Stimulated activated CD8-positive, alpha-beta memory T cell treated with anti-CD3 and anti-CD28 coated beads, Interleukin-2, amount 100 ng/mL, for 48 hours (primary cell): ENCODE data around the gene HDGFL1.

Source experiments
- DNase-seq, 2 donors: peaks; one replicate each; pipeline ENCODE4 v3.0.0-alpha.2; 2020; ENCODE audit warnings: low read depth in 2 of 2

HDGFL1 gene

DNA sequence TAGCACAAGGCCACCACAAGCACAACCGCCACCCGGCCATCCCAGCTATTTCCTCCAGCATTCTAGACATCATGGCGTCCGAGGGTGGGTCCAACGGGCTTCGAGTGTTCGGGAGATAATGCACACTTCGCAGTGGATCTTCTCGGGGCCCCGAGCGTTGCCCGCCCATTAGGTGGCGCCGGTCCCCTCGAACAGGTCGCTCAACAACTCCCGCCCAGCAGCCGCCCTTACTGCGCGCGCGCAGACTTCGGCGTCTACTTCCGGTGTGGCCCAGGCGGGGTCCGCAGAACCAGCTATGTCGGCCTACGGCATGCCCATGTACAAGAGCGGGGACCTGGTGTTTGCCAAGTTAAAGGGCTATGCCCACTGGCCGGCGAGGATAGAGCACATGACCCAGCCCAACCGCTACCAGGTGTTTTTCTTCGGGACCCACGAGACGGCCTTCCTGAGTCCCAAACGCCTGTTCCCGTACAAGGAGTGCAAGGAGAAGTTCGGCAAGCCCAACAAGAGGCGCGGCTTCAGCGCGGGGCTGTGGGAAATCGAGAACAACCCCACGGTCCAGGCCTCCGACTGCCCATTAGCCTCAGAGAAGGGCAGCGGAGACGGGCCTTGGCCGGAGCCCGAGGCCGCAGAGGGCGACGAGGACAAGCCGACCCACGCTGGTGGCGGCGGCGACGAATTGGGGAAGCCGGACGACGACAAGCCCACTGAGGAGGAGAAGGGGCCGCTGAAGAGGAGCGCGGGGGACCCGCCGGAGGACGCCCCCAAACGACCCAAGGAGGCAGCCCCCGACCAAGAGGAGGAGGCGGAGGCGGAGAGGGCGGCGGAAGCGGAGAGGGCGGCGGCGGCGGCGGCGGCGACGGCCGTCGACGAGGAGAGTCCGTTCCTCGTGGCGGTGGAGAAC, at the start of gene HDGFL1:
Gene HDGFL1 (plus strand): TSS at position 286 of the 904 bp plus-strand sequence. CDS start 10 bp downstream, at position 296.
- no peak for DNase-seq

DNA sequence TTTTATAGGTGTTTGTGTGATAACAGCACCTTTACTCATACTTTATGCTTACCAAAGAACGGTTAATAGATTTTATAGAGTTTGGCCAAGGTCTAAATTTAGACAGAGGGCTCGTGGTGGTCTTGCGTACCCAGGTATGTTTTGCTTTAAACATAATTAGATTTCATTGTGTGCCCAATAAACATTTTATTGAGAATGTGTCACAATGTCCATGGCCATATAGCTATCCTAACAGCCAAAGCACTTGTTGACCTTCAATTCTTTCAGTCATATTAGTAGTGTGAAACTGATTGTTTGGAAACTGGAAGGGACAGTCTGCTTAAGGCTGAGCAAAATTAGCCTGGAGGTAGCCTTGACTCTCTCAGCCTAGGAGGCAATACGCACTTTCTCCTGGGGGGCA, 48.3 kb upstream of the HDGFL1 start:
- no peak for DNase-seq

DNA sequence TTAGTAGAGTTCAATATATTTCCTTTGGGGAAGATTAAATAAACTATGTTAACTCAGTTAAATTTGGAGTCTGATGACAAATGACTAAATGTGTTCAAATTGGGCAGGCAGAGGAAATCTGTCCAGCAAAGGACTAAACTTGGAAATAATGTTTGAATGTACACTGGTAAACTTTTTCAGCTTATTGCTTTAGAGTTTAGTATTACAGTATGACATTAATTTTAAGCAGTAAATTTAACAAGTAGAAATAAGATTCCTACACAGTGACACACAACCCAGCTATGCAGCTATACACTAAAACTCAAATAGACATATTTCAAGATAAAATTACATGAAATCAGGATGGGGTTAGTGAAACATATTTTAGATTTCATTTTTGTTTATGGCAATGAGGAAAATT, 42.6 kb upstream of the HDGFL1 start:
- DNase-seq, result no peak

GRCh38 chr6:22529866-22530265, 39.5 kb upstream of the HDGFL1 start:
- no peak for DNase-seq

- no peak for DNase-seq
Measured at GRCh38 chr6:22530506-22530905, 38.9 kb upstream of the HDGFL1 start.

- DNase-seq, result no peak
Measured at GRCh38 chr6:22536122-22536521, 33.2 kb upstream of the HDGFL1 start.

DNA sequence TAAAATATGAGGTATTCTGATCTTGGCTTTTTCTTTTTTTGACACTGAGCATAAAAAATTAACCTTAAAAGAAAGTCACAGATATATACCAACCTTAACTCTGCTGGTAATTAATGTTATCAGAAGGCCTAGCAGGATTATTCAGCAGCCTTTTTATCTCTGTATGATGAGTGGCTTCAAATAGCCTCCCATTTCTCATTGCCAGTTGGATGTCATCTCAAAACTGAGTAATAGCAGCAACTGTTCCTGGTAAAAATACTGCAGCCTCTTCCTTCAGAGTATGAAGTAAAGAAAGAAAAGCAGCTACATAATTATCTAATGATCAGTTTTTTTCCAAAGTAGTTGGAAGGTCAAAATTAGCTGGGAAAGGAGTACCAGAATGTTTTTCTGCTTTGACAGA, 24.9 kb upstream of the HDGFL1 start:
- DNase-seq, result no peak

DNA sequence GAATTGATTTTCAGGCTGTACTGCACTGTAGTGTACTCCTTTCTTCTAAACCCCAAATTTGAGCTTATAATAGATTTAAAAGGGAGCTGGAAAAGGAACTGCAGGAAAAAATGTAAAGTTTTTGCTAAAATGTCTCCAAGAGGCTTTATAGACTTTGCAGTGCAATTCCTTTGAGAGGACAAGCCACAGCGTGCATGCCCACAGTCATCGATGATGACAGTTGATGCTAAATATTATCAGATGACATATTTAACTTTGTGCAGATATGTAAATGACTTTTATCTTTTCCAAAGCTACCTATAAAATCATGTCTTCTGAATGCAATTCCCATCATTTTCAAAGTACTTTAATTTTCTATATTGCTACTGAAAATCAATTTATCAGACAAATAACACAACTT, 24.3 kb upstream of the HDGFL1 start:
- DNase-seq, result no peak

- DNase-seq, result no peak
Measured at GRCh38 chr6:22546236-22546635, 23.1 kb upstream of the HDGFL1 start.

GRCh38 chr6:22550971-22551670, 18.2 kb upstream of the HDGFL1 start:
- no peak for DNase-seq

DNA sequence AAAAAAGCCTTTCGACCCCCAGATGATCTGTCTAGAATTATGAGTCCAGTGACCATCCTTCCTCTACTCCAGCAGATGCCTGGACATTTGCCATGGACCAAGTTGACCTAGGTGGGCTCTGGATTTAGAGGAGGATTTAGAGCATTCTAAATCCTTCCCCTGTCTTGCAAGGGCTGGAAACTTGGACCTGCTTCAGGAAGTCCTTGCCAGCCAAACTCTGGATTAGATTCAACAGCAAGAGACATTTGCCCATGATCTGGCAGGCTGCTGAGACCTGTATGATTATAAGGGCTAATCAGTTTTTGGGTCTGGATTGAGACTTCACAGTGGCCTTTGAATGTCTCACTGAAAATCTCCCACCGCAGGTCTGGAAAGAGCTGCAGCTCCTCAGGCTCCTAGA, 13.1 kb upstream of the HDGFL1 start:
- DNase-seq, result no peak

DNA sequence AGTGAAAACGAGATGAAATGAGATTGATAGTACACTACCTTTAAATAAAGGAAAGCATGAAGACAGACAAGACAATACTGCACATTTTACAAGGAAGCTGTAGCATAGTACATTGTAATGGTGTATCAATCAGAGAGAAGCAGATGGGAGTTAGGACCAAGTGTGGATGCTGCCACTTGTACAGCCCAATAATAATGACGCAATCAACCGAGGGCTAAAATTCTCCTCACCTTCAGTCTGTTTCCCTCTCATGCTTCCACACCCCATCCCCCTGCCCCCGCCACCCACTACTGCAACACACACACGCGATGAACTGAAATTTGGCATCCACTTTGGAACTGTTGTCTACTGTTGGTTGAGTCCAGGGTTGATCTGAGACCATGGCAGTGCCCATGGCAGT, 12.4 kb upstream of the HDGFL1 start:
- DNase-seq, result no peak

GRCh38 chr6:22558288-22558882, 11.0 kb upstream of the HDGFL1 start:
- no peak for DNase-seq

GRCh38 chr6:22568854-22569253, 512 bp upstream of the HDGFL1 start:
- DNase-seq, result no peak

DNA sequence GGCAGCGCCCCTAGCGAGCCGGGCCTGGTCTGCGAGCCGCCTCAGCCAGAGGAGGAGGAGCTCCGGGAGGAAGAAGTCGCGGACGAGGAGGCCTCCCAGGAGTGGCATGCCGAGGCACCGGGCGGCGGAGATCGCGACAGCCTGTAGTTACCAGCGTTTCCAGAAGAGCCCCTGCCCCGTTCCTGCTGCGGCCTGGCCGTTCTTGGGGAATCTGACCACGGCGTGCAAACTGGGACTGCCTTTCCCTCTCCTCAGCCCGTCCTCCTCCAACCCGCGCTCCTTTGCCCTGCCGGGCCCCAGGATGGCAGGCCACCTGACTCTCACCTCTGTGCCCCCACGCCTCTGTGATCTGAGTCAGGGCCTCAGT, 802 bp downstream of the HDGFL1 start:
- DNase-seq, result no peak

DNA sequence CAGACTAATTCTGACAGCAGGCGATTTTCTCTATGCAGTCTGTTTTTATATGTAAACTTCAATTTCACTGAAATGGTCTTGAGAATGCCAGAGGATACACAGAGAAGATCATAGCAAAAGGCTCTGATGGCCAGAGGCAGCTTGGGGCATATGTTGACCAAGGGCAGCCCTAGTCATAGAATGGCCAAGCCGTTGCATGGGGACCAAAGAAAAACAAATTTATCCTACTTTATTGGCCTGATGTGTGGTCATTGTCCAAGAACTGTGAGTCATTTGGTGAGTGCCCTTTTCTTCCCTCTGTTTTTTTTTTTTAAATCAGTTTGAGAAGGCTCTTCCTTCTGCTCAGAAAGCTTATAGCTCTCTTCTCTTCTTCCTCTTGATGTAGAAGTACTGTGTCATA, 5.8 kb downstream of the HDGFL1 start:
- no peak for DNase-seq

DNA sequence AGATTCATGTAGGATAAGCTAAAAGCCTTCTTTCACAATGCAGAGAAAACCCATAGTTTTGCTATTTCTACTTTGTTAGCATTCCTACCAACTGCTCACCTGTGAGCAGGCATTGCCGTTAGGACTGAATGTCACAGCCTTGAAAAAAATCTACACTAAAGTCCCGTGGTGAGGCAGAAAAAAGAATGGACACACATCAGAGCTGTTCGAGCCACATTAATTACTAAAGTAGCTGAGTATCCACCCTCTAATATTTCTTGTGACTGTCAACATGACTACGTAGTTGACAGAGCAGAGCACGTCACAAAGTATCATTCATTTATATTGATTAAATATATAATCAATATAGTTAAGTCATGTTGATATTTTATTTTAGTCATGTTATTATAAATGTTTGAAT, 10.1 kb downstream of the HDGFL1 start:
- no peak for DNase-seq

- DNase-seq, result no peak
Measured at GRCh38 chr6:22580337-22580736, 11.0 kb downstream of the HDGFL1 start.

- DNase-seq, result no peak
Measured at GRCh38 chr6:22582417-22583205, 13.2 kb downstream of the HDGFL1 start.

- DNase-seq, result no peak
Measured at GRCh38 chr6:22583230-22583629, 13.9 kb downstream of the HDGFL1 start.

- no peak for DNase-seq
Measured at GRCh38 chr6:22583927-22584326, 14.6 kb downstream of the HDGFL1 start.

- no peak for DNase-seq
Measured at GRCh38 chr6:22589118-22589517, 19.8 kb downstream of the HDGFL1 start.
